Lower leg skin (tissue), 4 donors: Measurements from ENCODE around the gene NRL. TPM values are rescaled to one million over a fixed set of nuclear protein-coding genes. Genes with fewer than 3 reads are reported as not detected.

Source experiments
- DNase-seq, 2 donors: peaks; one replicate each; pipeline ENCODE4 v3.0.0-alpha.2; 2019; ENCODE audit warnings: low spot score in 2 of 2
- H3K4me3 ChIP-seq: fragments of 200-600 bp; sonication (generic); 2 replicates; pipeline ENCODE4 v1.5.1; 2017; ENCODE audit warnings: mild to moderate bottlenecking, low read depth; ENCODE audit not compliant: poor library complexity, severe bottlenecking
- CTCF ChIP-seq, 3 donors: fragments of 450-650 bp; IDR thresholded peaks; one replicate each; pipeline ENCODE4 v1.5.1; 2016; ENCODE audit warnings: antibody characterized with exemption in 3 of 3, mild to moderate bottlenecking in 3 of 3, moderate library complexity in 2 of 3
- POLR2A ChIP-seq, 2 donors: fragments of 450-650 bp; IDR thresholded peaks; one replicate each; pipeline ENCODE4 v1.6.1; 2016 to 2017; ENCODE audit warnings: antibody characterized with exemption in 2 of 2, mild to moderate bottlenecking in 1 of 2, moderate library complexity in 1 of 2
- WGBS, 2 donors: methylation state at CpG; one replicate each; pipeline ENCODE4 v1.1.5; 2018; 5-methylcytosine and 5-hydroxymethylcytosine counted together
- intact Hi-C: fragments of 100-400 bp; cut with DNase I; formaldehyde crosslinking; loops from one replicate; pipeline ENCODE4 v1.15.0; 2023; ENCODE audit warnings: low total_unique reads
- total RNA-seq, 4 donors: library from RNA; depleted of rRNA; stranded (reverse); fragments of >200 nt; gene quantifications; one replicate each; pipeline ENCODE4 v1.1.0, GENCODE V29; 2016

NRL gene
- total RNA-seq, 4 donors from 2014 or later = 0.52 to 2.4 (median 2.2) TPM; not detected in 1

GRCh38 chr14:24087004-24087403 lies 27.7 kb downstream of the NRL start:
- no peak for DNase-seq
- 83 to 91% methylated on average over 1 of the region's 1 CpG for WGBS, 2 donors
- no peak overlapping the region for H3K4me3 ChIP-seq
- no peak for TF ChIP-seq POLR2A (IDR thresholded peaks at IDR 0.05)
- no peak for TF ChIP-seq CTCF (IDR thresholded peaks at IDR 0.05)
- intact Hi-C loops = no loop called here

GRCh38 chr14:24086193-24086955 lies 28.4 kb downstream of the NRL start:
- intact Hi-C loops = no loop called here
- H3K4me3 ChIP-seq = no peak overlapping the region
- TF ChIP-seq CTCF (IDR thresholded peaks at IDR 0.05) = no peak
- no peak for TF ChIP-seq POLR2A (IDR thresholded peaks at IDR 0.05)
- no peak for DNase-seq
- 72 to 81% methylated on average over 3 of the region's 3 CpGs for WGBS, 2 donors

- intact Hi-C loops = no loop called here
- TF ChIP-seq POLR2A (IDR thresholded peaks at IDR 0.05) = no peak
- TF ChIP-seq CTCF (IDR thresholded peaks at IDR 0.05) = no peak
- no peak overlapping the region for H3K4me3 ChIP-seq
- no peak for DNase-seq
- WGBS, 2 donors = 91% methylated on average over 3 of the region's 3 CpGs
Measured at GRCh38 chr14:24085215-24085614, 29.5 kb downstream of the NRL start.

GRCh38 chr14:24084440-24084839 lies 30.3 kb downstream of the NRL start:
- H3K4me3 ChIP-seq = no peak overlapping the region
- intact Hi-C loops = no loop called here
- DNase-seq = no peak
- no peak for TF ChIP-seq POLR2A (IDR thresholded peaks at IDR 0.05)
- no peak for TF ChIP-seq CTCF (IDR thresholded peaks at IDR 0.05)
- WGBS, 2 donors = 90 to 98% methylated on average over 2 of the region's 2 CpGs

- 82 to 89% methylated on average over 3 of the region's 3 CpGs for WGBS, 2 donors
Measured at GRCh38 chr14:24083462-24083861, 31.3 kb downstream of the NRL start.

More at GRCh38 chr14:24083462-24083861, 31.3 kb downstream of the NRL start:
- intact Hi-C loops = no loop called here
- no peak overlapping the region for H3K4me3 ChIP-seq
- TF ChIP-seq POLR2A (IDR thresholded peaks at IDR 0.05) (no peak), CTCF (IDR thresholded peaks at IDR 0.05) (no peak)
- no peak for DNase-seq
